Bronchial epithelial cell (primary cell): Measurements from ENCODE around the gene GPATCH8. TPM values are rescaled to one million over a fixed set of nuclear protein-coding genes. Genes with fewer than 3 reads are reported as not detected.

Experiments used
- DNase-seq: peaks from one replicate; pipeline ENCODE4 v3.0.0-alpha.2; 2010; ENCODE audit warnings: low read depth
- FAIRE-seq: peaks from 2 replicates; lab custom pipeline; 2011; peaks lifted over from hg19 to GRCh38; lab: Jason Lieb, UNC
- H3K27me3 ChIP-seq: 2 replicates; pipeline ENCODE4 v1.5.1; 2011; ENCODE audit warnings: low read length; ENCODE audit not compliant: control insufficient read depth, insufficient read depth
- H3K36me3 ChIP-seq: 2 replicates; pipeline ENCODE4 v1.5.1; 2011; ENCODE audit warnings: low read length; ENCODE audit not compliant: control insufficient read depth, insufficient read depth
- H3K4me3 ChIP-seq: 2 replicates; pipeline ENCODE4 v1.5.1; 2011; ENCODE audit warnings: mild to moderate bottlenecking, low read depth, low read length, control low read depth
- CTCF ChIP-seq: IDR thresholded peaks from 2 replicates; pipeline ENCODE4 v1.5.1; 2011; ENCODE audit warnings: mild to moderate bottlenecking, moderate library complexity, low read length, control low read depth, inconsistent platforms; ENCODE audit not compliant: insufficient read depth, severe bottlenecking
- total RNA-seq: library from RNA; depleted of rRNA; stranded (reverse); fragments of >200 nt; gene quantifications from 2 replicates; pipeline ENCODE4 v1.2.1, GENCODE V29; 2014

GPATCH8 gene
- total RNA-seq, 1 donor from 2014 or later: 14.2 TPM

GRCh38 chr17:44389281-44389680, 113.9 kb downstream of the GPATCH8 start, which contains the start of gene ITGA2B:
Gene ITGA2B, minus strand, starts transcription at chr17:44389649. Its CDS starts 176 bp downstream, at chr17:44389473.
- no peak for FAIRE-seq
- TF ChIP-seq CTCF: no peak
- H3K27me3 ChIP-seq: peaks cover 6% of the 10 kb centered on the region
- no peak for DNase-seq
- no peak within 1 kb of the TSS for H3K4me3 ChIP-seq
- no peaks in the 10 kb centered on the region for H3K36me3 ChIP-seq

- no peak for FAIRE-seq
- no peak for TF ChIP-seq CTCF
- H3K27me3 ChIP-seq: peaks cover 8% of the 10 kb centered on the region
- H3K4me3 ChIP-seq: no peak overlapping the region
- H3K36me3 ChIP-seq: no peaks in the 10 kb centered on the region
- DNase-seq: no peak
Measured at GRCh38 chr17:44387804-44388203, 115.4 kb downstream of the GPATCH8 start.

GRCh38 chr17:44386182-44386525, 117.1 kb downstream of the GPATCH8 start:
- peak overlapping the region; percentile 47 for H3K4me3 ChIP-seq
- TF ChIP-seq CTCF: no peak
- FAIRE-seq: no peak

GRCh38 chr17:44385287-44386181, 117.7 kb downstream of the GPATCH8 start:
- H3K27me3 ChIP-seq: peaks cover 8% of the 10 kb centered on the region
- peak overlapping the region; percentile 47 for H3K4me3 ChIP-seq
- FAIRE-seq: no peak
- peak; percentile 58 for DNase-seq
- TF ChIP-seq CTCF: peak; percentile 6
- no peaks in the 10 kb centered on the region for H3K36me3 ChIP-seq

More at GRCh38 chr17:44386182-44386525, 117.1 kb downstream of the GPATCH8 start:
- no peak for DNase-seq
- Histone ChIP-seq H3K27me3 (peaks cover 8% of the 10 kb centered on the region), H3K36me3 (no peaks in the 10 kb centered on the region)

- Histone ChIP-seq H3K27me3 (peaks cover 8% of the 10 kb centered on the region), H3K36me3 (no peaks in the 10 kb centered on the region), H3K4me3 (peak overlapping the region; percentile 47)
- FAIRE-seq (no peak), DNase-seq (no peak)
- no peak for TF ChIP-seq CTCF
Measured at GRCh38 chr17:44384823-44385286, 118.4 kb downstream of the GPATCH8 start.
